Sigmoid colon (tissue), 4 donors: Measurements from ENCODE around the gene NRG3.

Source experiments
- EP300 ChIP-seq, 4 donors: sonication (generic); formaldehyde crosslinking; IDR thresholded peaks; one replicate each; pipeline ENCODE4 v1.6.1; 2017; ENCODE audit warnings: antibody characterized with exemption in 4 of 4
- POLR2A ChIP-seq, 2 donors: fragments of 450-650 bp; IDR thresholded peaks; one replicate each; pipeline ENCODE4 v1.6.1; 2016; ENCODE audit warnings: antibody characterized with exemption in 2 of 2, mild to moderate bottlenecking in 2 of 2, moderate library complexity in 2 of 2
- POLR2AphosphoS5 ChIP-seq, 4 donors: sonication (generic); formaldehyde crosslinking; IDR thresholded peaks; one replicate each; pipeline ENCODE4 v1.6.1; 2017; ENCODE audit warnings: antibody characterized with exemption in 4 of 4
- TF ChIP-seq, protein P1 (sequence below), 4 experiments: fragments of 450-650 bp in 3 of 4; fragments of 200-600 bp in 1 of 4; IDR thresholded peaks; one replicate each; pipeline ENCODE4 v1.5.1; 2016 to 2019; ENCODE audit warnings: antibody characterized with exemption in 4 of 4, mild to moderate bottlenecking in 3 of 4, moderate library complexity in 2 of 4

DNA sequence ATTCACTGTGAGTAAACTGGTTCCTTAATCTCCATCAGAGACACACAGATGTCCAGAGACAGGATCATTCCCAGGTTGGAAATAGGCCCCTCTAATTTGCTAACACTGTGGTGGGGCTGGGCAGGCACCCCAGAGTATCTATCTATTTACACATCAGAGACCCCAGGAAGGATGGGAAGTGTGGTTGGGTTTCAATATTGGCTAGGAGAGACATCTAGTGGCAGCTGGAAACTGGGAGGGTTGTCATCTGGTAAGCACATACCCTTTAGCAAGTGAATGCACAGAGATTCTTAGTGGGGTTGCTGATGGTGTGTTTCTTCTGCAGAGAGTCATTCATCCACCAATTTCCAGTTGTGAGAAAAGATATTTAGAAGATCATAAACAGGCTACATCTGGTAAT, 36.0 kb upstream of the NRG3 start:
- TF ChIP-seq POLR2A (IDR thresholded peaks at IDR 0.05) (no peak), EP300 (IDR thresholded peaks at IDR 0.05) (no peak), POLR2AphosphoS5 (IDR thresholded peaks at IDR 0.05) (no peak)
- TF ChIP-seq, protein P1, sequence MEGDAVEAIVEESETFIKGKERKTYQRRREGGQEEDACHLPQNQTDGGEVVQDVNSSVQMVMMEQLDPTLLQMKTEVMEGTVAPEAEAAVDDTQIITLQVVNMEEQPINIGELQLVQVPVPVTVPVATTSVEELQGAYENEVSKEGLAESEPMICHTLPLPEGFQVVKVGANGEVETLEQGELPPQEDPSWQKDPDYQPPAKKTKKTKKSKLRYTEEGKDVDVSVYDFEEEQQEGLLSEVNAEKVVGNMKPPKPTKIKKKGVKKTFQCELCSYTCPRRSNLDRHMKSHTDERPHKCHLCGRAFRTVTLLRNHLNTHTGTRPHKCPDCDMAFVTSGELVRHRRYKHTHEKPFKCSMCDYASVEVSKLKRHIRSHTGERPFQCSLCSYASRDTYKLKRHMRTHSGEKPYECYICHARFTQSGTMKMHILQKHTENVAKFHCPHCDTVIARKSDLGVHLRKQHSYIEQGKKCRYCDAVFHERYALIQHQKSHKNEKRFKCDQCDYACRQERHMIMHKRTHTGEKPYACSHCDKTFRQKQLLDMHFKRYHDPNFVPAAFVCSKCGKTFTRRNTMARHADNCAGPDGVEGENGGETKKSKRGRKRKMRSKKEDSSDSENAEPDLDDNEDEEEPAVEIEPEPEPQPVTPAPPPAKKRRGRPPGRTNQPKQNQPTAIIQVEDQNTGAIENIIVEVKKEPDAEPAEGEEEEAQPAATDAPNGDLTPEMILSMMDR (IDR thresholded peaks at IDR 0.05), result no peak
